SK-N-SH treated with all-trans-retinoic acid at 6 μM for 48 hours (cell line): ENCODE data around the gene ZFYVE28.

ENCODE experiments used
- ARNTL ChIP-seq: fragments of 450-650 bp; formaldehyde crosslinking; IDR thresholded peaks from 2 replicates; pipeline ENCODE4 v1.5.0; 2020; ENCODE audit warnings: low read depth, mild to moderate bottlenecking, moderate library complexity, borderline replicate concordance
- BACH2 ChIP-seq: fragments of 250-450 bp; sonication (Bioruptor Pico); IDR thresholded peaks from 2 replicates; pipeline ENCODE4 v1.9.0; 2021; ENCODE audit warnings: mild to moderate bottlenecking, borderline replicate concordance
- CREB5 ChIP-seq: fragments of 250-450 bp; sonication (Bioruptor Pico); IDR thresholded peaks from 2 replicates; pipeline ENCODE4 v1.5.1; 2020; ENCODE audit warnings: low read depth, mild to moderate bottlenecking, moderate library complexity
- CSRNP3 ChIP-seq: fragments of 250-450 bp; sonication (Bioruptor Pico); IDR thresholded peaks from 2 replicates; pipeline ENCODE4 v1.5.1; 2021; ENCODE audit warnings: mild to moderate bottlenecking, moderate library complexity
- PATZ1 ChIP-seq: fragments of 250-450 bp; sonication (Bioruptor Pico); IDR thresholded peaks from 2 replicates; pipeline ENCODE4 v1.8.0; 2020; ENCODE audit warnings: mild to moderate bottlenecking, moderate library complexity, borderline replicate concordance
- POU6F1 ChIP-seq: fragments of 250-450 bp; sonication (Bioruptor Pico); IDR thresholded peaks from 2 replicates; pipeline ENCODE4 v1.8.0; 2021; ENCODE audit warnings: low read depth, mild to moderate bottlenecking, moderate library complexity, borderline replicate concordance
- PPARA ChIP-seq: fragments of 250-450 bp; sonication (Bioruptor Pico); IDR thresholded peaks from 2 replicates; pipeline ENCODE4 v1.5.0; 2020; ENCODE audit warnings: mild to moderate bottlenecking, borderline replicate concordance
- TSHZ2 ChIP-seq: fragments of 250-450 bp; sonication (Bioruptor Pico); IDR thresholded peaks from 2 replicates; pipeline ENCODE4 v1.5.0; 2020; ENCODE audit warnings: mild to moderate bottlenecking, moderate library complexity
- ZFP3 ChIP-seq: fragments of 250-450 bp; sonication (Bioruptor Pico); IDR thresholded peaks from 2 replicates; pipeline ENCODE4 v1.5.0; 2020; ENCODE audit warnings: mild to moderate bottlenecking, moderate library complexity
- ZFP30 ChIP-seq: fragments of 450-650 bp; formaldehyde crosslinking; IDR thresholded peaks from 2 replicates; pipeline ENCODE4 v1.5.0; 2022; ENCODE audit warnings: mild to moderate bottlenecking, moderate library complexity
- ZNF70 ChIP-seq: fragments of 450-650 bp; formaldehyde crosslinking; IDR thresholded peaks from 2 replicates; pipeline ENCODE4 v1.5.0; 2020; ENCODE audit warnings: mild to moderate bottlenecking, moderate library complexity

GRCh38 chr4:2289311-2289954, 129.0 kb downstream of the ZFYVE28 start:
- TF ChIP-seq TSHZ2 (CRISPR knock-in tag) (no peak), PATZ1 (CRISPR knock-in tag) (no peak), ARNTL (CRISPR knock-in tag) (no peak), ZFP30 (CRISPR knock-in tag) (no peak), PPARA (CRISPR knock-in tag) (no peak), POU6F1 (no peak), BACH2 (no peak), ZFP3 (CRISPR knock-in tag) (no peak), CREB5 (CRISPR knock-in tag) (no peak), ZNF70 (CRISPR knock-in tag) (no peak), CSRNP3 (CRISPR knock-in tag) (no peak)
